Activated CD8-positive, alpha-beta memory T cell treated with anti-CD3 and anti-CD28 coated beads, Interleukin-2, amount 10 ng/mL, durations not matched to agents 7 days and 5 days (primary cell): ENCODE results near the gene COPZ2. TPM values are rescaled to one million over a fixed set of nuclear protein-coding genes. Genes with fewer than 3 reads are reported as not detected.
A peak's percentile ranks its signal among the peaks of the same experiment; 100 is the strongest.

Experiments used
- ATAC-seq: fragments of 150-1000 bp; cut with Tn5 transposase; one replicate; pipeline ENCODE4 v1.10.0; 2021; ENCODE audit warnings: moderate library complexity
- CTCF ChIA-PET: fragments of 350-600 bp; sonication (Branson Sonifier 250); formaldehyde crosslinking; loops from one replicate; lab custom pipeline; 2021; ENCODE audit warnings: antibody characterized with exemption; lab: Charles Lee
- DNase-seq: peaks from one replicate; pipeline ENCODE4 v3.0.0-alpha.2; 2020
- H3K27ac Mint-ChIP-seq: one replicate; pipeline ENCODE4 v1.8.0; 2021; ENCODE audit warnings: mild to moderate bottlenecking, mixed read lengths
- H3K27me3 Mint-ChIP-seq: one replicate; pipeline ENCODE4 v1.8.0; 2021; ENCODE audit warnings: mixed read lengths
- H3K36me3 Mint-ChIP-seq: one replicate; pipeline ENCODE4 v1.8.0; 2021; ENCODE audit warnings: mild to moderate bottlenecking, mixed read lengths
- H3K4me1 Mint-ChIP-seq: one replicate; pipeline ENCODE4 v1.8.0; 2021; ENCODE audit warnings: mixed read lengths
- H3K4me3 Mint-ChIP-seq: one replicate; pipeline ENCODE4 v1.8.0; 2021; ENCODE audit warnings: mild to moderate bottlenecking, moderate library complexity, mixed read lengths
- H3K9me3 Mint-ChIP-seq: one replicate; pipeline ENCODE4 v1.8.0; 2022; ENCODE audit warnings: low read depth, mixed read lengths
- total RNA-seq, 2 experiments: library from RNA; stranded (reverse); gene quantifications; one replicate each; pipeline ENCODE4 v1.2.3, GENCODE V29; 2021

Gene COPZ2
- total RNA-seq, 2 experiments from 2014 or later = 5.4 to 14.1 TPM

- peak overlapping the region; percentile 12 for H3K27ac Mint-ChIP-seq
- peaks cover 19% of the 10 kb centered on the region for H3K36me3 Mint-ChIP-seq
- no peaks in the 10 kb centered on the region for H3K4me1 Mint-ChIP-seq
- CTCF ChIA-PET = interaction anchor here (0.7 to 2.8 kb wide), 4 partner anchors 8 to 40 kb away, joined by 3 to 28 read pairs (median 6); no protein-coding TSS in a partner anchor
- ATAC-seq (no peak), DNase-seq (no peak)
- no peak overlapping the region for H3K4me3 Mint-ChIP-seq
- H3K9me3 Mint-ChIP-seq = no peaks in the 10 kb centered on the region
- H3K27me3 Mint-ChIP-seq = no peaks in the 10 kb centered on the region
Observed at GRCh38 chr17:48066656-48067055, 29.1 kb upstream of the COPZ2 start.

- Mint-ChIP-seq H3K27ac (no peak overlapping the region), H3K36me3 (peaks cover 22% of the 10 kb centered on the region), H3K4me1 (no peaks in the 10 kb centered on the region)
Observed at GRCh38 chr17:48066192-48066591, 28.6 kb upstream of the COPZ2 start.

GRCh38 chr17:48064638-48065037 is 27.0 kb upstream of the COPZ2 start:
- Mint-ChIP-seq H3K9me3 (no peaks in the 10 kb centered on the region), H3K36me3 (peaks cover 30% of the 10 kb centered on the region), H3K27me3 (no peaks in the 10 kb centered on the region), H3K4me1 (no peaks in the 10 kb centered on the region), H3K27ac (no peak overlapping the region), H3K4me3 (no peak overlapping the region)
- CTCF ChIA-PET = interaction anchor here (0.5 to 1.4 kb wide), 6 partner anchors 10 to 549 kb away, joined by 3 to 6 read pairs (median 3); no protein-coding TSS in a partner anchor
- DNase-seq = no peak
- no peak for ATAC-seq

More at GRCh38 chr17:48066192-48066591, 28.6 kb upstream of the COPZ2 start:
- H3K9me3 Mint-ChIP-seq = no peaks in the 10 kb centered on the region
- H3K4me3 Mint-ChIP-seq = no peak overlapping the region
- H3K27me3 Mint-ChIP-seq = no peaks in the 10 kb centered on the region
- ATAC-seq (no peak), DNase-seq (no peak)
- CTCF ChIA-PET = interaction anchor here (1.9 to 2.8 kb wide), 2 partner anchors 14 to 40 kb away, joined by 8 to 28 read pairs; no protein-coding TSS in a partner anchor

GRCh38 chr17:48062273-48062672 is 24.7 kb upstream of the COPZ2 start:
- no peak overlapping the region for H3K4me3 Mint-ChIP-seq
- no peaks in the 10 kb centered on the region for H3K27me3 Mint-ChIP-seq
- DNase-seq (no peak), ATAC-seq (no peak)
- H3K36me3 Mint-ChIP-seq = peaks cover 52% of the 10 kb centered on the region
- H3K4me1 Mint-ChIP-seq = no peaks in the 10 kb centered on the region
- CTCF ChIA-PET = interaction anchor here (0.8 to 2.0 kb wide), 4 partner anchors 11 to 44 kb away, joined by 4 to 12 read pairs (median 4); partner anchors contain the start of gene NFE2L1
- no peak overlapping the region for H3K27ac Mint-ChIP-seq
- no peaks in the 10 kb centered on the region for H3K9me3 Mint-ChIP-seq

GRCh38 chr17:48060249-48060648 is 22.7 kb upstream of the COPZ2 start:
- Mint-ChIP-seq H3K27me3 (no peaks in the 10 kb centered on the region), H3K4me1 (peaks cover 14% of the 10 kb centered on the region), H3K36me3 (peaks cover 61% of the 10 kb centered on the region), H3K4me3 (no peak overlapping the region), H3K9me3 (no peaks in the 10 kb centered on the region), H3K27ac (no peak overlapping the region)
- DNase-seq = no peak
- ATAC-seq = no peak
- CTCF ChIA-PET = interaction anchor here (0.7 to 1.3 kb wide), 2 partner anchors 8 to 16 kb away, joined by 3 to 4 read pairs; no protein-coding TSS in a partner anchor

GRCh38 chr17:48059125-48059668 is 21.6 kb upstream of the COPZ2 start:
- Mint-ChIP-seq H3K36me3 (peaks cover 57% of the 10 kb centered on the region), H3K27ac (no peak overlapping the region)

GRCh38 chr17:48058393-48059124 is 21.0 kb upstream of the COPZ2 start:
- Mint-ChIP-seq H3K27me3 (no peaks in the 10 kb centered on the region), H3K4me1 (peaks cover 23% of the 10 kb centered on the region), H3K36me3 (peaks cover 55% of the 10 kb centered on the region), H3K27ac (no peak overlapping the region), H3K9me3 (no peaks in the 10 kb centered on the region), H3K4me3 (no peak overlapping the region)
- no peak for DNase-seq
- CTCF ChIA-PET = interaction anchor here (1.0 to 2.3 kb wide), 6 partner anchors 8 to 33 kb away, joined by 3 to 16 read pairs (median 8); partner anchors contain the start of gene NFE2L1
- ATAC-seq = no peak

More at GRCh38 chr17:48059125-48059668, 21.6 kb upstream of the COPZ2 start:
- CTCF ChIA-PET = interaction anchor here (1.0 to 2.3 kb wide), 6 partner anchors 8 to 32 kb away, joined by 3 to 16 read pairs (median 7); partner anchors contain the start of gene NFE2L1
- H3K9me3 Mint-ChIP-seq = no peaks in the 10 kb centered on the region
- ATAC-seq (no peak), DNase-seq (no peak)
- no peaks in the 10 kb centered on the region for H3K27me3 Mint-ChIP-seq
- H3K4me1 Mint-ChIP-seq = peaks cover 18% of the 10 kb centered on the region
- no peak overlapping the region for H3K4me3 Mint-ChIP-seq

- Mint-ChIP-seq H3K27me3 (no peaks in the 10 kb centered on the region), H3K36me3 (peaks cover 60% of the 10 kb centered on the region), H3K4me3 (no peak overlapping the region), H3K4me1 (peaks cover 32% of the 10 kb centered on the region), H3K27ac (no peak overlapping the region), H3K9me3 (no peaks in the 10 kb centered on the region)
- DNase-seq = no peak
- ATAC-seq = no peak
- CTCF ChIA-PET = interaction anchor here (1.4 to 2.3 kb wide), 5 partner anchors 8 to 32 kb away, joined by 4 to 16 read pairs (median 8); partner anchors contain the start of gene NFE2L1
Observed at GRCh38 chr17:48057626-48058025, 20.0 kb upstream of the COPZ2 start.

GRCh38 chr17:48056879-48057278 is 19.3 kb upstream of the COPZ2 start:
- Mint-ChIP-seq H3K27me3 (no peaks in the 10 kb centered on the region), H3K36me3 (peaks cover 61% of the 10 kb centered on the region), H3K4me1 (peaks cover 39% of the 10 kb centered on the region), H3K9me3 (no peaks in the 10 kb centered on the region), H3K27ac (peak overlapping the region; percentile 77), H3K4me3 (no peak overlapping the region)
- no peak for ATAC-seq
- no peak for DNase-seq
- CTCF ChIA-PET = interaction anchor here (0.9 to 2.3 kb wide), 6 partner anchors 8 to 31 kb away, joined by 3 to 16 read pairs (median 7); partner anchors contain the start of genes COPZ2 and NFE2L1

GRCh38 chr17:48056246-48056745 is 18.7 kb upstream of the COPZ2 start:
- H3K36me3 Mint-ChIP-seq = peaks cover 65% of the 10 kb centered on the region
- H3K27me3 Mint-ChIP-seq = no peaks in the 10 kb centered on the region
- peak overlapping the region; percentile 10 for H3K4me3 Mint-ChIP-seq
- ATAC-seq (no peak), DNase-seq (no peak)
- peaks cover 44% of the 10 kb centered on the region for H3K4me1 Mint-ChIP-seq
- CTCF ChIA-PET = interaction anchor here (0.9 to 2.2 kb wide), 4 partner anchors 12 to 30 kb away, joined by 3 to 10 read pairs (median 6); partner anchors contain the start of gene COPZ2
- H3K9me3 Mint-ChIP-seq = no peaks in the 10 kb centered on the region
- peak overlapping the region; percentile 77 for H3K27ac Mint-ChIP-seq

- peaks cover 50% of the 10 kb centered on the region for H3K4me1 Mint-ChIP-seq
- peak overlapping the region; percentile 77 for H3K27ac Mint-ChIP-seq
- H3K4me3 Mint-ChIP-seq = peak overlapping the region; percentile 10
- DNase-seq = peak; percentile 56
- no peaks in the 10 kb centered on the region for H3K27me3 Mint-ChIP-seq
- H3K9me3 Mint-ChIP-seq = no peaks in the 10 kb centered on the region
- peaks cover 69% of the 10 kb centered on the region for H3K36me3 Mint-ChIP-seq
- peak; percentile 35 for ATAC-seq
- CTCF ChIA-PET = interaction anchor here (0.9 to 2.2 kb wide), 4 partner anchors 18 to 109 kb away, joined by 3 to 10 read pairs (median 5); partner anchors contain the start of gene COPZ2
Observed at GRCh38 chr17:48055531-48056245, 18.1 kb upstream of the COPZ2 start.
